OCI-M2 (cell line): ENCODE measurements around the gene CCDC116.
A peak's percentile ranks its signal among the peaks of the same experiment; 100 is the strongest.
"Not testable (repeated sequence)": the region's sequence is repeated elsewhere in the genome, so short reads cannot be mapped to it uniquely, and the experiment has no call there.

Experiments
- DNase-seq: peaks from one replicate; lab custom pipeline; 2025; ENCODE audit not compliant: unreplicated experiment; lab: John Stamatoyannopoulos, UW

The CCDC116 gene

DNA sequence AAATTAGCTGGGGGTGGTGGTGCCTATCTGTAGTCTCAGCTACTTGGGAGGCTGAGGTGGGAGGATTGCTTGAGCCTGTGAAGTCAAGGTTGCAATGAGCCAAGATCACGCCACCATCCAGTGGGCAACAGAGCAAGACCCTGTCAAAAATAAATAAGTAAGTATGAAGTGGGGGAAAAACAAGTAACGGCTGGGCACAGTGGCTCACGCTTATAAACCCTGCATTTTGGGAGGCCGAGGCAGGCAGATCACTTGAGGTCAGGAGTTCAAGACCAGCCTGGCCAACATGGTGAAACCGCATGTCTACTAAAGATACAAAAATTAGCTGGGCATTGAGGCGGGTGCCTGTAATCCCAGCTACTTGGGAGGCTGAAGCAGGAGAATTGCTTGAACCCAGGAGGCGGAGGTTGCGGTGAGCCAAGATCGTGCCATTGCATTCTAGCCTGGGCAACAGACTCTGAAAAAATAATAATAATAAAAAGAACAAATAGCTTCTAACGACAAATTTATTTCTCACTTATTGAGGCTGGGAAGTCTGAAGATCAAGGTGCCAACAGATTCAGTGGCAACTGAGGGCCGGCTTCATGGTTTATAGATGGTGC lies 22.9 kb upstream of the CCDC116 start:
- not testable (repeated sequence) for DNase-seq

- no peak for DNase-seq
These were observed 21.2 kb upstream of the CCDC116 start for GRCh38 chr22:21611210-21611977.

DNA sequence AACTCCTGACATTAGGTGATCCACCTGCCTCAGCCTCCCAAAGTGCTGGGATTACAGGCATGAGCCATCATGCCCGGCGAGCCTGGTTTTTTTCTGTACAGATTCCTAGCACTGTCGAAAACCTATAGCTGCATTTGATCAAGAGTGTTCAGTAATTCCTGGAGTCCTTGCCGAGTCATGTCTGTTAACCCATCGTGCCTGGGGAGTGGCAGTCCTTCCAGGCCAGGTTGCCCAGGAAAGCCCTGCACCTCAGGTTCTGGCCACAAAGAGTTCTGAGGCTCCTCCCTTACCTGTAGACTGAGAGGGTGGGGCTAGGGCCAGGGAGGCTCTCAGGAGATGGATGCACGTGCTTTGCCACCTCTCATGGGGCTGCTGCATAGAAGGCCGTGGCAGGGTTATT lies 19.7 kb upstream of the CCDC116 start:
- no peak for DNase-seq

DNA sequence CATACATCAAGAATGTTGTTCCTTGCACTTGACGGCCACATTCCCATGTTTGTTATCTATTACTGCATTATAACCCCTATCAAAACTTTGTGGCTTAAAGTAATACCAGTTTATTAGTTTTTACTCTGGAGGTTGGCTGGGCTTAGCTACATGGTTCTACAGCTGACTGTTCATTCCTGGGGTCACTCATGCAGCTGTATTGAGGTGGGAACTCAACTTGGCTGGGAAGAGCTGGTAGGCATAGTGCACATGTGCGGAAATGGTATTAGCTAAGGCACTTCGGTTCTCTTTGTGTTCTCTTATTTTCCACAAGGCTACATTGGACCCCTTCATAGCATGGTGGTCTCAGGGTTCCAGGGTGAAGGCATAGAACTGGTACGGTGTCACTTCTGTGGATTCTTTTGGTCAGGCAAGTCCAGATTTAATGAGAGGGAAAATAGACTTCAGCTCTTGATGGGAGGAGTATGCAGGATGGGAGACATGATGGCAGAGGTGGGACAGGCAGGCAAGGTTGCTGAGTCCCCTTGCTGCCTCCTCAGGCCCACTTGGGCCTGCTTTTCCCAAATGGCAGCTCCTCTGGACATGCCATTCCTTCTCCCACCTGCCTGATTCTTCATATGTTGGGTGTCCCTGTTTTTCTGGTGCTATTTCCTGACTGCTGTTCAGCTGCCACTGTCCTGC lies 18.9 kb upstream of the CCDC116 start:
- no peak for DNase-seq

DNA sequence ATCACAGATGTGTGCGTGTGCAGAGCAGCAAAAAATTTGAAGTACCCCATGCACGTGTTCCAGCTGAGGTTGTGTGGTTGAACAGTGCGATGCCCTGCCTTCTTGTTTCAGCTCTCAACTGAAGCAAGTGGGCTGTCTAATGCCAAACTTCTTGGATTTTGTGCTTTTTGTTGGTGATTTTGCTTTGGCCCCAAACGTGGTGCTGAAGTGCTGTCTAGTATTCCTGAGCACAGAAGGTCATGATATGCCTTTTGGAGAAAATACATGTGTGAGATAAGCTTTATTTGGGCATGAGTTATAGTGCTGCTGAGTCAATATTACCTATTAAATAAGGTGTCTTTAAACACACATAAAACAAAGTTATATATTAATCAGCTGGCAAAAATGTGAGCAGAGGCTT lies 16.8 kb upstream of the CCDC116 start:
- DNase-seq, result no peak

DNA sequence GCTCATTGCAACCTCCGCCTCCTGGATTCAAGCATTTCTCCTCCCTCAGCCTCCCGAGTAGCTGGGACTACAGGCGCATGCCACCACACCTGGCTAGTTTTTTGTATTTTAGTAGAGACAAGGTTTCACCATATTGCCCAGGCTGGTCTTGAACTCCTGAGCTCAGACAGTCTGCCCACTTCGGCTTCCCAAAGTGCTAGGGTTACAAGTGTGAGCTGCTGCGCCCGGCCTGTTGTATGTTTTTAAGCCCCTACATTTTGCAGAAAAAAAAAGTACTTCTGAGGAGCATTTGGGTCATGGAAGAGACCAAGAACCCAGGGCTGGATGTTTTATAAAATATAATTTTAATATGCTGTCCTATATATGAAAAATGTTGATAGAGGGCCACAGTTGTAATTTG lies 15.2 kb upstream of the CCDC116 start:
- DNase-seq, result not testable (repeated sequence)

DNA sequence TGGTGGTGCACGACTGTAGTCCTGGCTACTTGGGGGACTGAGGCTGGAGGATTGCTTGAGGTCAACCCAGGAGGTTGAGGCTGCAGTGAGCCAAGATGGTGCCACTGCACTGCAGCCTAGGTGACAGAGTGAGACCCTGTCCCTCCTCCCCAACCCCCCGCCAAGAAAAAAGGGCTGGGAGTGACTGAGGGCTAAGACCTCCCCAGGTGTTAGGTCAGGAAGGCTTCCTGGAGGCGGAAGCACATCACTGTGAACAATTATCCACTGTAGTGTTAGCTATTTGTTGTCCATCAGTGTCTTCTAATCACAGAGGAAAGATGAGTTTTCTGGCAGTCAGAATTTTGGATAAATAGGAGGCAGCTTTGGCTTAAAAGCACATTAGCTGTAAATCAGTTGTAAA lies 11.5 kb upstream of the CCDC116 start:
- no peak for DNase-seq

GRCh38 chr22:21622011-21622918 lies 10.3 kb upstream of the CCDC116 start:
- no peak for DNase-seq

DNA sequence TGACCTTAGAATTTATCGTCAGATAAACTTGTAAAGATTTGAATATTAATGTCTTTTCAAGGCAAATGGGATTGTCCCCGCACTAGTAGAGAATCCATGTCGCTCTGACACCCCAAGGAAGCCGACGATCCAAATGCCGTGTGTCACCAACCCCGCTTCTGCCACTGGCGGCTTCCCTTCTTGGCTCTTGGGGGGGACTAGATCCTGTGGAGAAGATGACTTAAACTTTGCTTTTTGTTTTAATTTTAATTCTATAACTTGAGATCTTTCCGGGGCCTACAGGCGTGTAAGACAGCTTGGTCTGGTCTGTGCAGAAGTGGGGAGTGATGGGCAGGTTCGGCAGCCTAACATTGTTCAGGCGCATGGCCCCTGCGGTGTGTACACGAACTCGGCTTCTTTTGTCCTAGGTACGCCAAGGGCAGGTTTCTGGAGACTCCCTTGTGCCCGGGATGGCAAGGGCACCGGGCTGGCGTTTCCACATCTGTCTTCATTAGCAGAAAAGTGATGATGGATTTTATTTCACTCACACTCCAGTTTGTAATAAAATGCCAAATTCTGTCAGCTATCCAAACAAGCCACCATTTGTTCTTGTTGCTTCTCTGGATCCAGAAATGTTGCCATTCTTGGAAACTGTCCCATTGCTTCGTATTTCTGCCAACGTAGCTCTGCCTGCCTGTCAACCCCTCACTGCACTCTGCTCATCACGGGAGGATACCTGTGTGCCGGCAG lies 9.5 kb upstream of the CCDC116 start:
- no peak for DNase-seq

DNA sequence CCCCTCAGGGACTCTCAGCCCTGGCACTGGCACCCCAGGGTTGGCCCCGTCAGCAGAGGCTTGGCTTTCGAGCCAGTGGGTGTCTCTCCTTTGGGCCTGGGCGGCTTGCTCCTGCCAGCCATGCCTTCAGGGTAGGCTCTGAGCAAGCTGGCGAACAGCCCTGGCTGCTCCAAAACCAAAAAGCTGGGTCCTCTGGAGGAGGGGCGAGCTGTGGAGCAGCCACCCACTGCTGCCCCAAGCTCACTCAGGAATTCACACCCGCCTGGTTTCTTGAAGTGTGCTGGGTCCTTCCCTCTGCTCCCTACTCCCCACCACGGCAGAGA lies 9.0 kb upstream of the CCDC116 start:
- no peak for DNase-seq

DNA sequence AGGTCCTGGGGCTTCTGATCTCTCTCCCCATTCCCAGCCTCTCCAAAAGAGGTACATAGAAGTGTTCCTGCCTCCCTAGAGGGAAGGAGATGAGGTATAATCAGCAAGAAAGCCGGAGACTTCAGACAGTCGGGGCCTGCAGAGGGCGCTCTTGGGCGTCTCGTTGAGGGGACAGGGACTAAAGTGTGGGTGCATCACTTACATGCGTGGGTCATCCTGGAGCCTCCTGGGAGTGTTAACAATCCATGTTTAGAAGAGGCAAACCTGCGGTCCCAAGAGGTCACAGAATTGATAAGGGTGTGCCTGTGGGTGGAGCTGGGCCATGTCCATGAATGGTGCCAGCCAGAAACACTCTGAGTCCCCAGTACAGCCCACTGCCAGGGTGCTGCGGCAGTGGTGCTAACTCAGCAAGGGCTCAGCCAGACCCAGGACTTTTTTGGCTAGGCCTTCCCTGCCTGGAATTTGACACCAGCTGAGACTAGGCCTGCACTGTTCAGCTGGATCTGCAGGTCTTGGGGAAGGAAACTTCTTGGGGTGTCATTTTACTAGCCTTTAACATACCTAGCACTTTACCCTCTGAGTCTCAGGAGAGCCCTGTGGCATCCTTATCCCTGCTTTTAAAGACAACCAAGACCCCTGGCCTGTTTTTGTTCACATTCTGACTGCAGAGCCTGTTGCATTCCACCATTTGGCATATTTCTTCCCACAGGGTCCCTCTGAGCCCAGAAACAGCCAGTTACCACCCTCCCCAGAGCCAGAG lies 8.3 kb upstream of the CCDC116 start:
- no peak for DNase-seq

- no peak for DNase-seq
These were observed 7.4 kb upstream of the CCDC116 start for GRCh38 chr22:21624880-21625791.

GRCh38 chr22:21626073-21626734 lies 6.4 kb upstream of the CCDC116 start:
- no peak for DNase-seq

- DNase-seq, result no peak
These were observed 5.7 kb upstream of the CCDC116 start for GRCh38 chr22:21626735-21627469.

DNA sequence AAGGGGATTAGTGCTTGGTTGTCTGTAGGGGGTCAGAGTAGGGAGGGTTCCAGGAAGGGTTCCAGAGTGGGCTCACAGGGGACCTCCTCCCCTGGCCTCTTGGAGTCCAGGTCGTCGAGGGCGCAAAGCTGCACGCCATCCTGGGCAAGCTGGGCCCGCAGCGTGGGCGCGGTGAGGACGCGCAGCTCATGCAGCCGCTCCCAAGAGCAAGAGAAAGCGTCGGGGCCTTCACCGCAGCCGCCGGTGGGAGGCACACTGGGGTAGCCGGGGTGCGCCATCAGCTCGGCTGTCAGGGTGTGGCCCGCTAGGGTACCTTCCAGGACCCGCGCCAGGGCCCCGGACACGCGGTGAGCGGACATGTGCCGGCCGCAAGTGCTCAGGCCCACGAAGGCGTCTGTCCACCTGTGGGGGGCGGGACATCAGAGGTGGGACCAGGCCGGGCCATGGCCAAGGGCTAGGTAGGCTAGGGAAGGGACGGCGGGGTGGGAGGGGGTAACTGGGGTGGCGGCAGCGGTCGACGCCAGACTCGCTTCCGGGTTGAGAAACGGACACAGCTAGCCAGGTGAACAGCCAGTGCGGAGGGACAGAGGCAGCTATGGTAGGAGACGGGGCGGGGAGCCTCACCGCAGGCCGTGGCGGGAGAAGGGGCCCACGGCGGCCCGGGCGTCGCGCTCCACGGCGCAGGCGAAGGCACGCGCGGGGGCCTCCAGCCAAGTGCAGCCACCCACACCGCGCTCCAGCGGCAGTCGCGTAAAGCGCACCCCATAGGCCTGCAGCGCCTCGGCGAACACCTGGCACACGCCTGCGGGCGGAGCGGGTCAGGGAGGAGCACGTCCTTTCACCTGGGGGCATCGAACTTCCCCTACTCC lies 3.9 kb upstream of the CCDC116 start:
- no peak for DNase-seq

DNA sequence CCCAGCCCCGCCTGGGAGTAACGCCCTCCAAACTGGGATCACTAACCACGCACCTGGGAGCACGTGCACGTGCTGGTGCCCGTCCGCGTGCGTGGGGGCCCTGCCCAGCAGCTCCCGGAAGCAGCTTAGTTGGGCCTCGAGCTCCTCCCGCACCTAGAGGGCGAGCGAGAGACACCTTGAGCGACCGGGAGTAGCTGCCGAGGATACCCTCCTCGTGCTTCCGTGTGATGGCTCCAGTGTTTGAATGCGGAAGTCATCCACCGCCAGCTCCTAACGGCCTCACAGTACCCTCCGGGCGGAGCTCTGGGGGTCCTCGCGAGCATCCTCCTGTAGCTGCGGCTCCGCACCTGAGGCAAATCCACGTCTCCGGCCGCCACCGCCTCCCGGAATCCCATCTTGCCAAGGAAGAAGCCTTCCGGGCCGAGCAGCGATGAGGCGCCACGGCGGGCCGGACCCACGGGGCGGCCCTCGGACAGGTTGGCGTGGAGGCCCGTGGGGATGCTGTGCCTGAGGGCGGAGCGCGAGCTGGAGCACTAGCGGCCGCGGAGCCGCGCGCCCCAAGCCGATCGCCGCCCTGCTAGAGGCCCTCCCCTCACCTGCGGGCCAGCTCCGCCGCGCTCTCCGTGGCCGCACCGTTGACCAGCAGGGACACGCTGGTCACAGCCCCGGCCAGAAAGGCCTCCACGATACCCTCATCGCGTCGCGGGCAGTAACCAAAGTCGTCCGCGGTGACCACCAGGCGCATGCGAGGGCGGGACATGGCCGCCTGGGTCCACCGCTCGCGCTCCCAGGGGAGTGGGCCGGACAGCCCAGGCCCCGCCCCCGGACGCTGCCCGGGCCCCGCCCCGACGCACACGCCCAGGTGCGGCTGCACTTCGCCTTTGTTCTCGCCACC lies 3.1 kb upstream of the CCDC116 start, which contains the start of gene YDJC:
Gene YDJC (minus strand): TSS at position 768 of the 895 bp plus-strand sequence. CDS start 8 bp downstream, at position 760.
- DNase-seq, result peak; percentile 70
